Mesenteric fat pad (tissue), 1 donor: ENCODE data around the gene TLR8. TPM values are rescaled to one million over a fixed set of nuclear protein-coding genes. Genes with fewer than 3 reads are reported as not detected.

Experiments
- DNase-seq: peaks from one replicate; pipeline ENCODE4 v3.0.0-alpha.2; 2020; ENCODE audit warnings: low spot score
- long read RNA-seq: library from polyadenylated mRNA; unstranded; transcript quantifications from one replicate; pipeline ENCODE4 v2.0.0, GENCODE V29; 2020
- total RNA-seq: library from RNA; stranded (reverse); fragmentation: NEBNext Ultra II Directional; extraction: Animal tissue kit (Norgen Biotek cat#: 25700); gene quantifications from one replicate; pipeline ENCODE4 v1.2.1, GENCODE V29; 2021
- donor health status: DM: yes; HTN: yes; CAD: no.

Gene TLR8
- 6.6 TPM for total RNA-seq
- long read RNA-seq, partial matches to known transcripts: 0 of 1 reads
- long read RNA-seq, other reads (novel, unspliced or antisense): 1 of 1 reads

- no peak for DNase-seq
Measured at GRCh38 chrX:12906046-12906761, at the start of gene TLR8. Gene TLR8 (plus strand): TSS chrX:12906620. CDS start chrX:12906707, 87 bp downstream.

GRCh38 chrX:12865359-12865758 lies 41.1 kb upstream of the TLR8 start:
- no peak for DNase-seq

GRCh38 chrX:12866451-12867377 lies 39.7 kb upstream of the TLR8 start, which contains the start of gene TLR7:
Gene TLR7 (plus strand): TSS chrX:12867072. CDS start chrX:12867579, 507 bp downstream.
- no peak for DNase-seq

- DNase-seq: no peak
Measured at GRCh38 chrX:12867685-12868084, 38.7 kb upstream of the TLR8 start.

- DNase-seq: no peak
Measured at GRCh38 chrX:12868747-12869146, 37.7 kb upstream of the TLR8 start.

- no peak for DNase-seq
Measured at GRCh38 chrX:12871257-12871656, 35.2 kb upstream of the TLR8 start.

- DNase-seq: no peak
Measured at GRCh38 chrX:12872741-12873140, 33.7 kb upstream of the TLR8 start.

GRCh38 chrX:12874581-12874980 lies 31.8 kb upstream of the TLR8 start:
- DNase-seq: no peak

- DNase-seq: no peak
Measured at GRCh38 chrX:12877386-12877785, 29.0 kb upstream of the TLR8 start.

- no peak for DNase-seq
Measured at GRCh38 chrX:12878536-12878935, 27.9 kb upstream of the TLR8 start.

- DNase-seq: no peak
Measured at GRCh38 chrX:12881914-12882313, 24.5 kb upstream of the TLR8 start.

GRCh38 chrX:12885508-12885907 lies 20.9 kb upstream of the TLR8 start:
- no peak for DNase-seq

GRCh38 chrX:12886545-12886944 lies 19.9 kb upstream of the TLR8 start:
- no peak for DNase-seq

GRCh38 chrX:12887141-12887540 lies 19.3 kb upstream of the TLR8 start:
- no peak for DNase-seq

GRCh38 chrX:12887767-12888166 lies 18.7 kb upstream of the TLR8 start:
- DNase-seq: no peak

- no peak for DNase-seq
Measured at GRCh38 chrX:12890467-12890866, 16.0 kb upstream of the TLR8 start.

GRCh38 chrX:12891171-12891570 lies 15.2 kb upstream of the TLR8 start:
- DNase-seq: no peak

- no peak for DNase-seq
Measured at GRCh38 chrX:12891915-12892506, 14.4 kb upstream of the TLR8 start.

- no peak for DNase-seq
Measured at GRCh38 chrX:12892716-12893115, 13.7 kb upstream of the TLR8 start.

GRCh38 chrX:12894074-12895030 lies 12.1 kb upstream of the TLR8 start:
- no peak for DNase-seq

GRCh38 chrX:12895866-12896265 lies 10.6 kb upstream of the TLR8 start:
- no peak for DNase-seq
